GM21737 (cell line): ENCODE measurements around the gene CNNM1.

ENCODE experiments used
- ATAC-seq: cut with Tn5 transposase; IDR thresholded peaks from one replicate; pipeline ENCODE4 v1.9.1; 2021; ENCODE audit warnings: mild to moderate bottlenecking, moderate library complexity; ENCODE audit not compliant: unreplicated experiment

Gene CNNM1

GRCh38 chr10:99337311-99337811, 8.2 kb downstream of the CNNM1 start:
- no peak for ATAC-seq

- no peak for ATAC-seq
These were observed 8.7 kb downstream of the CNNM1 start for GRCh38 chr10:99337901-99338300.

- ATAC-seq: no peak
These were observed 9.9 kb downstream of the CNNM1 start for GRCh38 chr10:99339077-99339476.

- no peak for ATAC-seq
These were observed 10.4 kb downstream of the CNNM1 start for GRCh38 chr10:99339563-99340047.

DNA sequence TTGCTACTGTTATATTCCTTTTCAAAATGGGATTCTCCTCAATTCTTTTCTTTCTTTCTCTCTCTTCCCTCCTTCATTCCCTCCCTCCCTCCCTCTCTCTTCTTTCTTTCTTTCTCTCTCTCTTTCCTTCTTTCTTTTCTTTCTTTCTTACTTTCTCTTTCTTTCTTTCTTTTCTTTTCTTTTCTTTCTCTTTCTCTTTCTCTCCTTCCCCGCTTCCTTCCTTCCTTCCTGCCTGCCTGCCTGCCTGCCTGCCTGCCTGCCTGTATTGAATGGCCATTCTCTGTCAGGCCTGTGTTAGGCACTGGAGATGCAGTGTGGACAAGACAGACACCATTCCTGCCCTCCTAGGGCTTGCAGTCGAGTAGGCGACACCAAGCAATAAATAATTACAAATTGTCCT, 11.5 kb downstream of the CNNM1 start:
- ATAC-seq: no peak

- no peak for ATAC-seq
These were observed 12.1 kb downstream of the CNNM1 start for GRCh38 chr10:99341248-99341647.

DNA sequence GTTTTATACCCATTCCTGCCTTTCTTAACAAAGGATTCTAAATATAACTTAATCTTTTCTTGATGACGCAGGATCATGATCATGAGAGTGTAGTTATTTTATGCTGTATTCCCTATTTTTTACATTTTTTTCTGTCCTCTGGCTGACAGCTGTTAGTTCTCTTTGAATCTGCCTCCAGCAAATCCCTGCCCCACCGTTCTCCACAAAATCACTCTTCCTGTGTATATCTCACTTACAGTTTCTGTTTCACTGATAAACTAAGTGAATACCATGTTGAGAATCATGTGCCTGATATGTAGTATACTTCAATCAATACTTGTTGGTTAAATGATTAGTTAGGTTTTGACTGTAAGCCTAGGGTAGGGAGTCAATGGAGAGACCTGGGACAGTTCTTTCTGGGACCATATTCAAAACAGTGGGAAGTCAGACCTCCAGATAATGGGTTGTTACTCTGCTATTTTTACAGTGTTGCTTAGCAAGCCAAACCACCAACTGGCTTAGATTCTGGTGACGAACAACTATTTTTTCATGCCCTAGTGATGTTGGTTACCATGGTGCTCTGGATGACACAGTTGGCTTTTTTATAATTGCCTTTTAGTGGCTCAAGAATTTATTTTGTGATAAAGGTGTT, 12.8 kb downstream of the CNNM1 start:
- no peak for ATAC-seq

- no peak for ATAC-seq
These were observed 14.1 kb downstream of the CNNM1 start for GRCh38 chr10:99343262-99343661.

- ATAC-seq: no peak
These were observed 15.6 kb downstream of the CNNM1 start for GRCh38 chr10:99344715-99345114.

DNA sequence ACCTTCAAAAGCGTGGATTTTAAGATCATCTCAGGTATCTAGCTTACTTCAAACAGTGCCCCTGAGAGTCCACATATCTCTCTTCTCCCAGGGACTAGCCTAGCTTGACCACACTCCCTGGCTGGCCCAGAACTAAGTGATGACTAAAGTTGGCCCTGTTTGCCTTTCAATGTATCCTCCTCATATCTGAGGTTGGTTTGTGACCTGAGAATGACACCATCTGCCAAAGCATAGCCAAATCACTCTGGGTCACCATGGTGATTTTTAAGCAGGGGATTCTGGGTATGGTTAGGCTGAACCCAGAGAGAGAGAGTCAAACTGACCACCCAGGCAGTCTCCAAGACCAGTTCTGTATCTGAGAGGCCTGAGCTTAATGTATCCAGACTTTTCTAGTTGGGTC, 16.2 kb downstream of the CNNM1 start:
- no peak for ATAC-seq

GRCh38 chr10:99346247-99346646, 17.1 kb downstream of the CNNM1 start:
- ATAC-seq: no peak

DNA sequence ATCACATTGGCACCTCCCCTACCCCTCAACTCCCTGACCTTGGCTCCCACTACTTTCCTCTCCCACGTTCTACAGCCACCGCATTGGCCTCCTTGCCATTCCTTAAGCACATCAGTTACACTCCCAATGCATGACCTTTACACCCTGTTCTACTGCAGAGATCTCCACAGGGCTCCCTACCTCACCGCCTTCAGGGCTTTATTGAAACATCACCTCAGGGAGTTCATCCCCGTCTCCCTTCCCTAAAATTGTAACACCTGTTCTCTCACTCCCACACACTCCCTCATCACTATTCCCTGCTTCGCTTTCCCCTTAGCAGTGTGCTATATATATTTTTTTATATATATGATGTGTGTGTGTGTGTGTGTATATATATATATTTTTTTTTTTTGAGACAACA, 18.5 kb downstream of the CNNM1 start:
- ATAC-seq: no peak

DNA sequence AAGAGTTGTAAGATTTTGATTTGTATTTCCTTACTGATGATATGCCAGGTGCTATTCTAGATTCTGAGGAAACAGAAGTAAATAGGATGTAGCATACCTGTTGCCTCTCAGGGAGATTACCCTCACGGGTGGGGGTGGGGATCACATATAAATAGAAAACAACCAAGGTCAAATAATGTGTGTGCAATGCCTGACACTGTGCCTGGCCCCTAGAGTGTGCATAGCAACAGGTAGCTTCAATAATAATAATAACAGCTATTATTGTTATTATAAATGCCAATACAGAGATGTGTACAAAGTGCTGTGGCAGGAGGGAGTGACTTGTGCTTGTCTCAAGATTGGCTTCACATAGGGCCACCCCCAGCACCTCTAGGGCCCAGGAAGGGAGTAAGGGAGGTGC, 24.0 kb downstream of the CNNM1 start:
- no peak for ATAC-seq

DNA sequence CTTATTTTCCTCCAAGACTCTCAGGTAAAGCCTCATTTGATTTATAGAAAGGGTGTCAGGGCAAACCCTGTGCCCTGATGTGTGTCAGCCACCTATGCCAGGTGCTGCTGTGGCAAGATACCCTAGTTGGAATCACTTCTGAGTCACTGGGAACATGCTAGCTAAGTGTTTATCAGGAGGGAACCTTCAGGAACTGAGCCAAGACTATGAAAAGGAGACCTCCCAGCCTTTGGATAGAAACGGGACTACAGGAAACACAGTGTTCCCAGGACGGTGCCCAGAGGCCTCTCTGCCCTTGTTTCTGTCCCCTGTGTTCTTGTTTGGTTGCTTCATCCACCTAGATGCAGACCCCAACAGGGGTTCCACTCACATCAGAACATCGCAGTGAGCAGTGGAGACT, 28.5 kb downstream of the CNNM1 start:
- ATAC-seq: no peak

GRCh38 chr10:99358101-99358500, 28.9 kb downstream of the CNNM1 start:
- no peak for ATAC-seq

- ATAC-seq: no peak
These were observed 31.8 kb downstream of the CNNM1 start for GRCh38 chr10:99360934-99361333.

DNA sequence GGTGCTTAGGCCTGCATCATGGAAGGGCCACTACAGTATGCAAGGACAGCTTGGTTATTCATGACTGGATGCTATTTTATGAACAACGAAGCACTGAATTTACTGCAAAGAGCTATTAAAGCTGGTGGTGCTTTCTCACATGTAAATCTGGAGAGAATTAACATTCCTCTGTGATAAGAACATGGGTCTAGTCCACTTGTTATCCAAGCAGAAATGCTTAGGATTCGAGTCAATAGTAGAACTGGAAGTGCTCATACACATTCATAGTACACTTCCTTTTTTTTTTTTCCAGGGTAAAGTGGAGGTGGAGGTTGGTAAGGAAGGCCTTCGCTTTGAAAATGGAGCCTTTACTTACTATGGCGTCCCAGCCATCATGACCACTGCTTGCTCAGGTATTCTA, 35.0 kb downstream of the CNNM1 start:
- ATAC-seq: no peak

GRCh38 chr10:99365311-99365710, 36.2 kb downstream of the CNNM1 start:
- no peak for ATAC-seq

- no peak for ATAC-seq
These were observed 36.6 kb downstream of the CNNM1 start for GRCh38 chr10:99365736-99366135.

DNA sequence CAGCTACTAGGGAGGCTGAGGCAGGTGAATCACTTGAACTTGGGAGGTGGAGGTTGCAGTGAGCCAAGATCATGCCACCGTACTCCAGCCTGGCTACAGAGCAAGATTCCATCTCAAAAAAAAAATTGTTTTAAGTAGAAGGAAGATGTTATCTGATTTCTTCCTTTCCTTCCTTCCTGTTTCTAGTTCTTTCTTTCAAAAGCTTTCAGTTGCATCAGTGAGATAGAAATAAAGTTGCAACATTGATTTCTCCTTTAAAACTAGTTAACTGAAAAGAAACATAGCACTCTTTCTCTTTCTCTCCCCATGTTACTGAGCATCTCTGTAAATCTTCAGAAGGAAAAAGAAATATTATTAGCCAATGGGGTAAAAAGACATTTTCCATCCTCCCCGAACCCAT, 37.5 kb downstream of the CNNM1 start:
- ATAC-seq: no peak

DNA sequence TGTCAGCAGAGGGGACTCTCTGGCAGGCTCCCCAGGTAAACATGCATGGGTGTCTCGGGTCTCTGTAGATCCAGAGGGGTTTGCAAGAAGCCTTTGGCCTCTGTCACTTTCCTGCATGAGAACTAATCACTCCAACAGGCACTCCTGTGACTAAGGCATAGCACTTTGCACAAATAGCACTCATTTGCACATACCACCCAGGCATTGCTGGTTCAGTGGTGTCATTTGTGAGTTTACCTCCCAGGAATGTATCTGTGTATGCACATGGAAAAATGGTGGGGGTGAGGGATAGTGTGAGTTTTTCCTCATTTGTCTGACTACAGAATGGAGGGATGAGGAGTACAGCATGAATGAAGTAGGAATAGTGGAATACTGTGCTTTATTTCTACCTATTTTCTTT, 39.5 kb downstream of the CNNM1 start:
- ATAC-seq: no peak

DNA sequence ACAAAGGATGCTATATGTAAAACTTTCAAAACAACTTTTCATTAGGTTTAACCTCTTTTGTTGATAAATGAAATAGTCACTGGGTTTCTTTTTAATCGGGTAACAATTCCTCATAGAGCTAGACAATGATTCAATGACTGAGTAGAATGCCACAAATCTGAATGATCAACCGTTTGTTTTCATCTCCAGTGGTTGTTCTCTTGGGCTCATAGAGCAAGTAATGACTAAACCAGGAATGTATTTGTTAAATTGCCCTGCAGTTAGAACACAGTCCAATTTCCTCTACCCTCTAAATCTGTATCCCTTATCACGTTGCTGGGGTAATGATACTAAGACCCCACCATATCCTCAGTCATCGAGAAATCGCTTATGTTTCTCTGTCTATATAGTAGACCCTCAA, 40.0 kb downstream of the CNNM1 start:
- no peak for ATAC-seq

DNA sequence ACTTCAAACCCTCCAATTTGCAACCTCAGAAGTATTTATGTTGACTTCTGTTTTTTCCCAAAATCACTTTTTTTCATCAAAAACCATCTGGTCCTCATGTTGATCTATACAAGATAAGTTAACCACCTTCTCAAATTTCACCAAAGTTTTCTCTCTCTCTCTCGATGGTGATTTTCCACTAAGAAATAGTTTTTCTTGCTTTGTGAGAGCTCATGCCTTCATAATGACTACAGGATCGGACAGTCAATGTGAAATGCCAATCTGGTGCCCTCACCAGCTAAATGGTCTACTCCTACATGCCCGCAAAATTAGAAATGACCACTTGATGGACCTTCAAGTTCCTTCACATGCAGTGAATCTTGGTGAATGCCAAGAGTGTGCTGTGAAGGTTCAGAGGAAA, 40.4 kb downstream of the CNNM1 start:
- no peak for ATAC-seq
